Liver (tissue), 3 donors: ENCODE results near the gene PI4K2A.

Source experiments
- ATF3 ChIP-seq: IDR thresholded peaks from 2 replicates; pipeline ENCODE4 v1.6.1; 2016; ENCODE audit warnings: antibody characterized with exemption
- CTCF ChIP-seq: fragments of 150-350 bp; IDR thresholded peaks from 2 replicates; pipeline ENCODE4 v1.5.1; 2017; ENCODE audit warnings: improper control_type of control experiment, low read depth, low read length; ENCODE audit not compliant: missing input control
- EGR1 ChIP-seq, 2 donors: IDR thresholded peaks; 2 replicates each; pipeline ENCODE4 v1.6.1; 2016 to 2018; ENCODE audit warnings: antibody characterized with exemption in 2 of 2, low read depth in 2 of 2
- GABPA ChIP-seq, 2 donors: IDR thresholded peaks in 1 of 2; conservative IDR thresholded peaks in 1 of 2; 2 replicates each; pipeline ENCODE4 v1.6.1; 2016; ENCODE audit warnings: antibody characterized with exemption in 2 of 2, mild to moderate bottlenecking in 1 of 2, moderate library complexity in 1 of 2
- JUND ChIP-seq, 2 donors: IDR thresholded peaks; 2 replicates each; pipeline ENCODE4 v1.6.1; 2016; ENCODE audit warnings: antibody characterized with exemption in 2 of 2
- MAX ChIP-seq: IDR thresholded peaks from 2 replicates; pipeline ENCODE4 v1.6.1; 2016; ENCODE audit warnings: antibody characterized with exemption
- RAD21 ChIP-seq, 2 donors: IDR thresholded peaks; 2 replicates each; pipeline ENCODE4 v1.6.1; 2016; ENCODE audit warnings: antibody characterized with exemption in 2 of 2, mild to moderate bottlenecking in 2 of 2
- SP1 ChIP-seq: IDR thresholded peaks from 2 replicates; pipeline ENCODE4 v1.6.1; 2018; ENCODE audit warnings: antibody characterized with exemption, mild to moderate bottlenecking
- TAF1 ChIP-seq: conservative IDR thresholded peaks from 2 replicates; pipeline ENCODE4 v1.6.1; 2016; ENCODE audit warnings: antibody characterized with exemption, mild to moderate bottlenecking
- YY1 ChIP-seq: IDR thresholded peaks from 2 replicates; pipeline ENCODE4 v1.6.1; 2016; ENCODE audit warnings: antibody characterized with exemption, mild to moderate bottlenecking
- ZBTB33 ChIP-seq: IDR thresholded peaks from 2 replicates; pipeline ENCODE4 v1.6.1; 2016; ENCODE audit warnings: antibody characterized with exemption
- TF ChIP-seq, protein P1 (sequence below): IDR thresholded peaks from 2 replicates; pipeline ENCODE4 v1.6.1; 2016; ENCODE audit warnings: antibody characterized with exemption, mild to moderate bottlenecking
- donor health status: healthy.
- donor health status: healthy.

- TF ChIP-seq, protein P1, sequence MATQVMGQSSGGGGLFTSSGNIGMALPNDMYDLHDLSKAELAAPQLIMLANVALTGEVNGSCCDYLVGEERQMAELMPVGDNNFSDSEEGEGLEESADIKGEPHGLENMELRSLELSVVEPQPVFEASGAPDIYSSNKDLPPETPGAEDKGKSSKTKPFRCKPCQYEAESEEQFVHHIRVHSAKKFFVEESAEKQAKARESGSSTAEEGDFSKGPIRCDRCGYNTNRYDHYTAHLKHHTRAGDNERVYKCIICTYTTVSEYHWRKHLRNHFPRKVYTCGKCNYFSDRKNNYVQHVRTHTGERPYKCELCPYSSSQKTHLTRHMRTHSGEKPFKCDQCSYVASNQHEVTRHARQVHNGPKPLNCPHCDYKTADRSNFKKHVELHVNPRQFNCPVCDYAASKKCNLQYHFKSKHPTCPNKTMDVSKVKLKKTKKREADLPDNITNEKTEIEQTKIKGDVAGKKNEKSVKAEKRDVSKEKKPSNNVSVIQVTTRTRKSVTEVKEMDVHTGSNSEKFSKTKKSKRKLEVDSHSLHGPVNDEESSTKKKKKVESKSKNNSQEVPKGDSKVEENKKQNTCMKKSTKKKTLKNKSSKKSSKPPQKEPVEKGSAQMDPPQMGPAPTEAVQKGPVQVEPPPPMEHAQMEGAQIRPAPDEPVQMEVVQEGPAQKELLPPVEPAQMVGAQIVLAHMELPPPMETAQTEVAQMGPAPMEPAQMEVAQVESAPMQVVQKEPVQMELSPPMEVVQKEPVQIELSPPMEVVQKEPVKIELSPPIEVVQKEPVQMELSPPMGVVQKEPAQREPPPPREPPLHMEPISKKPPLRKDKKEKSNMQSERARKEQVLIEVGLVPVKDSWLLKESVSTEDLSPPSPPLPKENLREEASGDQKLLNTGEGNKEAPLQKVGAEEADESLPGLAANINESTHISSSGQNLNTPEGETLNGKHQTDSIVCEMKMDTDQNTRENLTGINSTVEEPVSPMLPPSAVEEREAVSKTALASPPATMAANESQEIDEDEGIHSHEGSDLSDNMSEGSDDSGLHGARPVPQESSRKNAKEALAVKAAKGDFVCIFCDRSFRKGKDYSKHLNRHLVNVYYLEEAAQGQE = no peak
- no peak for TF ChIP-seq CTCF
- TF ChIP-seq MAX = no peak
- TF ChIP-seq RAD21 (IDR thresholded peaks at IDR 0.05) = no peak
- TF ChIP-seq JUND (IDR thresholded peaks at IDR 0.05) = no peak
- no peak for TF ChIP-seq TAF1
- TF ChIP-seq YY1 = no peak
- TF ChIP-seq ZBTB33 = no peak
- no peak for TF ChIP-seq GABPA (IDR thresholded peaks at IDR 0.05 in 1 of 2, conservative IDR thresholded peaks at IDR 0.05 in 1 of 2)
- no peak for TF ChIP-seq SP1
- TF ChIP-seq EGR1 (IDR thresholded peaks at IDR 0.05; ENCODE audit: low read depth in 2 of 2) = no peak
- no peak for TF ChIP-seq ATF3
Observed at GRCh38 chr10:97597778-97598177, 42.7 kb upstream of the PI4K2A start.
